Right ventricle myocardium superior (tissue), 1 donor: ENCODE measurements around the gene SMOC2. TPM values are rescaled to one million over a fixed set of nuclear protein-coding genes. Genes with fewer than 3 reads are reported as not detected.
A peak's percentile ranks its signal among the peaks of the same experiment; 100 is the strongest.
"Not testable (repeated sequence)": the region's sequence is repeated elsewhere in the genome, so short reads cannot be mapped to it uniquely, and the experiment has no call there.

Source experiments
- ATAC-seq: fragments of 200-7000 bp; cut with Tn5 transposase; one replicate; pipeline ENCODE4 v1.9.1; 2020; ENCODE audit warnings: mild to moderate bottlenecking; ENCODE audit not compliant: poor library complexity
- DNase-seq: peaks from one replicate; pipeline ENCODE4 v3.0.0-alpha.2; 2020
- intact Hi-C: fragments of 100-400 bp; cut with DNase I; formaldehyde crosslinking; loops from one replicate; pipeline ENCODE4 v1.11.2; 2022
- total RNA-seq: library from RNA; stranded (reverse); fragmentation: NEBNext Ultra II Directional; extraction: Animal tissue kit (Norgen Biotek cat#: 25700); gene quantifications from one replicate; pipeline ENCODE4 v1.2.1, GENCODE V29; 2021
- donor health status: DM: no; HTN: yes; CAD: no; lungs with severe emphysema.

The SMOC2 gene
- total RNA-seq, 1 donor from 2014 or later, result 10.9 TPM

DNA sequence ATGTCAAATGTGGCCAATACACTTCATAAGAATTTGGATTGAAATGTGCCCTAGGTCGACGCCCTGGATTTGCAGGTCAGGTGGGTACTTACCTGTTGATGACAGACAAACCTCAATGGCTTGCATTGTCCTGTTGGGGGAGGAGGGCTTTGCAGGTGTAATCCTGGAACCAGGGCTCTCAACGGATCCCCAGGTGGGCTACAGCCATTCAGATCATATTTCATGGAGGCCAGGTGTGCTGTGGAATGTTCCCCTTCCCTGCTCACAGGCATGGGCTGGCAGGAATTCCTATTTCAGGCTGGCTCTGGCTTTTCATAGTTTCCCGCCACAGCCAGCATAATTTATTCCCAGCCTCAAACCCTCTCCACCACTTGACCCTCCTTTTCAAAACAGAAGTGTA lies 254.7 kb downstream of the SMOC2 start:
- no peak for ATAC-seq
- intact Hi-C loops, result no loop called here
- no peak for DNase-seq

DNA sequence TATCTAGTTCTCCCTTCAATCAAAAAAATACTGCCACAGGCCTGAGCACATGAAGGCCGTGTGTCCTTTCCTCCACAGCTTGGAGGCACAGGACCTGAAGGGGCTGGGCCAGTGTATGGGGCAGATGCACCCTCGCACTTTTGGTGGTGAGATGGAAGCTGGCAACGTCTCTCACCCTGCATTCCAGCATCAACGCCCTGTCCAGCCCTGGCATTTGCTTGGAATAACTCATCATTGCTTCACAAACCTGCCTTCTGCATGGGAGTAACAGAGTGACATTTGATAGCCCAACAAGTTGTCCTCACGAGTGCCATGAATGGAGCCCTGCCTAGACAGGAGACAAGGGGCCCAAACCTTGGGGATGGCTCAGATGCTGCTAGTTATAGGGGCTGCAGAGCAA lies 257.9 kb downstream of the SMOC2 start:
- intact Hi-C loops, result no loop called here
- no peak for ATAC-seq
- DNase-seq, result no peak

DNA sequence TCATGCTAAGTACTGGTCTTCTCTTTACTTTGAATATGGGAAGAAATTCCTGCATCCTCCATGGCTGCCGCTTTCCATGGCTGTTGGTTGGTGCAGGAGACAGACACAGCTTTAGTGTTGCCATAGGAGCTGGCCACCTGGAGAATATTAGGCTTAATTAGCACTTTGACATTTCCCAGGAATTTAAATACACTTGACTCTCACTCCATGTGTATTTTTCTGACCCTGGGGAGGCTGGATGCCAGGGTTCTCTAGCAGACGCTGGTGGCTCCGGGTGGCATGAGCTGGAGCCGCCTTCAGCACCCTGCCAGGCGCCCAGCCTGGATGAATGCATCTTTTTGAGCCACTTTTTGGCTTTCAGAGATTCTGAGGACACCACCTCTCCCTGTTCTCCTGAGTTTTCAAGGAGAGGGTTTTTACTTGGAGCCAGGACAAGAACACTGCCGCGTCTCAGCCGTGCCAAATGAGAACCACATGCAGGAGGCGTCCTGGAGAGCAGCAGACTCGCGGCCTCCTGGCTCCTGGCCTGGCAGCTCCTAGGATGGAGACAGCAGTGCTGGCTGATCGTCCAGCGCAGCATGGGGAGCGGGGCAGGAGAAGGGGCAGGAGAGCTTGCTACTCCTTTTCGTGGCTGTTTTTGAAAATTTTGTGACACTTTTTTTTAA lies 258.8 kb downstream of the SMOC2 start:
- DNase-seq, result peak; percentile 70
- intact Hi-C loops, result no loop called here
- peak; percentile 81 for ATAC-seq

DNA sequence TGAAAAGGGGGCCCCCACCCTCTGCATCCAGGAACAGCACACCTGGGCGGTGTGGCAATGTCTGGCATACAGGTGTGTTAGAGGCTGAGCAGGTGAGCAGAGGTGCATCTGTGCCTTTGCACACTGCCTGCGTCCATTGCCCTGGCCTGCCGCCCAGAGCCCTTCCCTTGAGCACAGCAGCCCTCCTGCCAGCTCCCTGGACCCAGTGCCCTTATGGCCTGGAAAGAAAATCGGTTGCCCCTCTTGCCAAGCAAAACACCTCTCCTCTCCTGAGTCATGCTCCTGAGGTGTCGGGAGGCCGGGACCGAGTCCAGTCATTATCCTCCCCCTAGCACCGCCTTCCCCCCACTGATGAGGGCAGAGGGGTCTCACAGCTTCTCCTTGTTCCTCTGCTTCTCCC lies 259.9 kb downstream of the SMOC2 start:
- intact Hi-C loops, result no loop called here
- DNase-seq (no peak), ATAC-seq (no peak)

DNA sequence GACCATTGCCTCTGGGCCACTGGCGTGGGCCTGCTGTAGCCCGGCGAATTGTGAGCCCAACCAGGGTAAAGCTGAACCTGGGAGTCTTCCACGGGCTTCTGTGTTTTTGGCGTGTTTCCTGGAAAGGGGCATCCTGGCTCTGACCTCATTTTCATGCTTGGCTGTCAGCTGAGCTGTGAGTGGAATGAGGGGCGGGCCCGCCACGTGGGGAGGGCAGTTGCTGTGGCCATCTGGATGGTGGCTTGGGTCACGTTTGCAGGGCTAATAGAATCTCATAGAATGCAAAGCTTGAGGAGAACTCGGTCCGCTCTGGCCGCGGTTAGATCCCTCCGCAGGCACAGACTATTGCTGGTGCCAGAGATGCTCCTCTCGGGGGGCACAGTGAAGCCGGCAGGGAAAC lies 263.0 kb downstream of the SMOC2 start:
- ATAC-seq (no peak), DNase-seq (no peak)
- intact Hi-C loops, result no loop called here

DNA sequence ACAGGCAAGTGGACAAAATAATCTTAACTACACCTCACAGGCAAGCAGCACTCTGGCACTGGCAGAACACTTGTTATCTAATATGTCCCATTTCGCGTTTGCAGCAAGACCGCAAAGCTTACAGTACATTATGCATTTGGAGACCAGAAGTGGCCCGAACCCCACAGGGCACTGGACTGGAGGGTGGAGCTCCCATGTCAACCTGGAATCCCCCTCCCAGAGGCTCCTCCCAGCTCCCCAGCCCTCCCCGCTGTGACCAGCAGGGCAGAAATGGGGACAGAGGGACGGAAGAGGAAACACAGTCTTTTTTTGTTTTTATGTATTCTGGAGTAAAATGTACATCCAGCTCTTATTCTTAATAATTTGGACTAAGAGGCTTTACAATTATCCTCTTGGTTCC lies 263.7 kb downstream of the SMOC2 start:
- intact Hi-C loops, result no loop called here
- DNase-seq (no peak), ATAC-seq (no peak)

DNA sequence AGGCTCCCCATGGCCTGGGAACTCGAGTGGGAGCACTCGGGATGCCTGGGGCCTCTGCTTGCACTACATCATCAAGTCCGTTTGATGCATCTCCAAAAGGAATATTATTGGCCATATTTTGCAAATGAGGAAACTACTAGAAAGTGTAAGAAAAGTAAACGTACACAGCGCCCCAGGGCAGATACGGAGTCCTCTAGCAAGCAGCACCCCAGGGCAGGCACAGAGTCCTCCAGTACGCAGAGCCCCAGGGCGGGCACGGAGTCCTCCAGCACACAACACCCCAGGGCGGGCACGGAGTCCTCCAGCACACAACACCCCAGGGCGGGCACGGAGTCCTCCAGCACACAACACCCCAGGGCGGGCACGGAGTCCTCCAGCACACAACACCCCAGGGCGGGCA lies 264.3 kb downstream of the SMOC2 start:
- DNase-seq, intact Hi-C loops, ATAC-seq: not testable (repeated sequence)

DNA sequence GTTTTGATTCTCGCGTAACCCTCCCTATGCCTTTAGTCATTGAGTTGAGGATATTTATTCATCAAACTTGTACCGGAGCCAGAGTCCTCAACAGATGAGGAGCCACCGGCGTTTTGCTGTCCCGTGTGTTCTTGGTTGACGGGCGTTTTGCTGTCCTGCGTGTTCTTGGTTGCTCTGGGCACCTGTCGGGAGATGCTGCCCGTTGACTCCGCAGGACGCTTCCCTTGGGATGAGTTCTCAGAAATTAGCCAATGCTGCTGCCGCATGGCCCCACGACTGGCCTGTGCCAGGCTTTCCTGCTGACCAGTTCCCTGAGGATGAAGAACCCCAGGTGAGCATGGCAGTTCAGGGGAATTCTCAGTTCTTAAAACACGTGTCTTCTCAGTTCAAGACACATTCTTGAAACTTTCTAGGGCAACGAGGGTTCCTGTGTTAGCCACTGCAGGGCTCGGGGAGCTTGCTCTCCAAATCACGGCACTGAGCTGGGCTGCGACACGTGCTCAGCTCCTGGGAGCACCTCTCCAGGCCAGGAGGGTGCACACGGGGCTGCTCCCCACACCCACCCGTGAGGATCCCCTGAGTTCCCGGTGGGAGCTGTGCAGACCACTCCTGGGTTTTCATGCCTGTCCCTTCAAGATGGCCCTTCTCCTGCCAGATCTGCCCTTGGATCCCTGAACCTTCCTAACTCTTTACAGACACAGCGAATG lies 265.6 kb downstream of the SMOC2 start:
- DNase-seq (no peak), ATAC-seq (no peak)
- intact Hi-C loops, result no loop called here

DNA sequence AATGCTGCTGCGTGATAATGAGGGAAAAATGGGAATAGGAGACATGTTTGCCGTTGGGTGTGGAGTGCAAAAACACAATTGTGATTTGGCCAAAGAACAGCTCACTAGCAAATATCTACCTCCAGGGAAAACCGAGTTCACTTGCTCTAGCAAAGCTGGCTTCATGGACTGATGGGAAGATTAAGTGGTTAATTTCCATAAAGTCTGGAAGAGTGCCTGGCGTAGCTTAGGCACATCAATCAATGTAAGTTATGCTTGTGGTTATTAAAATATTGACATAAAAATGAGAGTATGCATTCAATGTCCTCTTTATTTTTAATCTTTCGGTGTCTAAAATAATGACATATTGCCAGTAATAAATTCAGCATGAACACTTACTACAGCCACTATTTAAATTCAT lies 267.5 kb downstream of the SMOC2 start:
- no peak for ATAC-seq
- no peak for DNase-seq
- intact Hi-C loops, result no loop called here

DNA sequence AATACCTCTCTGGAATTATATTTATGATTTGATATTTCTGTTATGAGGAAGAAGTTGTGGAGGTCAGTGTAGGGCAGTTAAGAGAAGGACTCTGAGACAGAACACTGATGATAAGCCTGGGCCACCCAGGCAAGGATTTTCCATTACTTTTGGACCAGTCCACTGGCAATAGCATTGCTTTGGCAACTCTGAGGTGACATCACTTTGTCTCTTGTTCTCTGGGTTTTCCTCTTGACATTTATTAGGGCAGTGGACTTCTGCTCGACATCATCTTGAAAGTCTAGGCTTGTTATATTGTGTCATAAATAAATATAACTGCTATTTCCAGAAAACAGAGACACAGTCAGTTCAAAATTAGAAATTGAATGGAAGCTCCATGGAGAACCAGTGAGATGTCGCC lies 268.0 kb downstream of the SMOC2 start:
- intact Hi-C loops, result no loop called here
- DNase-seq (no peak), ATAC-seq (no peak)

DNA sequence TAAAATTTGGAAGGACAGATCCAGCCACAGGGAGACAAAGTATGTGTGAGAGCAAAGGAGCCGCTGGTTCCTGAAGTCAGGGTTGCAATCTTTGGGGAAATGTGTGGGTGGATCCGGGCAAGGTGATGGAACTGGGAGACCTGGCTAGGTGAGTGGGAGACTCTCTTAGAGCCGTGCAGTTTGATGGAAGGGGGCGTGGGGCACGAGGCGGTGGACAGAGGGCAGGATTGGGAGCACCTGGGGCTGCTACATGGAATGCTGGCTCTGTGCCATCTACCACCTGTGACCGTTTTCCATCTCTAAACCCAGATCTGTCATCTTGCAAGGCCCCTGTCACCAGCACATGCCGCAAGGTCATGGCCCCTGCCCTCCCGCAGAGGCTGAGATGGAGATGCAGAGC lies 268.4 kb downstream of the SMOC2 start:
- DNase-seq, result no peak
- intact Hi-C loops, result no loop called here
- no peak for ATAC-seq

DNA sequence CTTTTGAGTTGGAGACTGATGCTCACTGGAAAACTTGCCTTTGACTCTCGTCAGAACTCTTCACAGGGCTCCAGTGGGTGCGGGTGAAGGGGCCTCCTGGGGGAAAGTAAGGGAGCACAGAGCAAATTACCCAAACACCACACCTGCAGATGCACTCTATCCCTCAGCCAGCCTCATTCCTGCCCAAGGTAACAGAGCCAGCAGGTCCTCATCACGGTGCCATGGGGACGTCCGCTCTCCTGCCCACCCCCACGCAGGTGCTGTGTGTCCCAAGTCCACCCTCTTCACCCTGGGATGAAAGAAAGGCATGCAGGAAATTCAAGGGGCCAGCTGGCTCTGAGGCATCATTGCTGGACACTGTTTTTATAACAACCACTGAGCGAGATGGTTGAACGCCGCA lies 269.0 kb downstream of the SMOC2 start:
- intact Hi-C loops, result no loop called here
- ATAC-seq (no peak), DNase-seq (no peak)

DNA sequence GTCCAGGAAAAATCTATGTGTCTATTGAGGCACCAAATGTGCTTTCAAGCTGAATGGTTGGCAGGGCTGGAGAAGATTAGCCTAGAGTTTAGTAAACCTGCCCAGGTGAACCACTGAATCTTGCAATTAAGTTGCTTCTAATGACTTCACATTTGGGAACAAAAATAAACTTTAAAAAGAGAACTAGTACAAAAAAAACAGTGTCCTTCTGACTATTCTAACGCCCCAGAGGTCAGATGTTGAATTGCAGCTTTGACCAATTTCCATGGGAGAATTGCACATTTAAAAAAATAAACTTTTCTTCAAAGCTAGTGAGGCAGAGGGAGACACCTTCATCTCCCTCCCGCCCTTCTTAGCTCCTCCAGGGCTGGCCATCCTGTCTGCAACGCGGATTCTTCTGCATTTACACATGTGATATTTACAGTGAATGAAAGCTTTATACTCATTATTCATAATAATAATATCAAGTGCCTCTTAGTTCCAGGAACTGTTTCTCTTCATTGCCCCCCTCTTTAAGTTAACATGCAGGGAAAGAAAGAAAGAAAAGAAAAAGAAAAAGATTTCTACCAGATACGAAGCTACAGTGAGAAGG lies 270.2 kb downstream of the SMOC2 start:
- DNase-seq (no peak), ATAC-seq (no peak)
- intact Hi-C loops, result no loop called here

DNA sequence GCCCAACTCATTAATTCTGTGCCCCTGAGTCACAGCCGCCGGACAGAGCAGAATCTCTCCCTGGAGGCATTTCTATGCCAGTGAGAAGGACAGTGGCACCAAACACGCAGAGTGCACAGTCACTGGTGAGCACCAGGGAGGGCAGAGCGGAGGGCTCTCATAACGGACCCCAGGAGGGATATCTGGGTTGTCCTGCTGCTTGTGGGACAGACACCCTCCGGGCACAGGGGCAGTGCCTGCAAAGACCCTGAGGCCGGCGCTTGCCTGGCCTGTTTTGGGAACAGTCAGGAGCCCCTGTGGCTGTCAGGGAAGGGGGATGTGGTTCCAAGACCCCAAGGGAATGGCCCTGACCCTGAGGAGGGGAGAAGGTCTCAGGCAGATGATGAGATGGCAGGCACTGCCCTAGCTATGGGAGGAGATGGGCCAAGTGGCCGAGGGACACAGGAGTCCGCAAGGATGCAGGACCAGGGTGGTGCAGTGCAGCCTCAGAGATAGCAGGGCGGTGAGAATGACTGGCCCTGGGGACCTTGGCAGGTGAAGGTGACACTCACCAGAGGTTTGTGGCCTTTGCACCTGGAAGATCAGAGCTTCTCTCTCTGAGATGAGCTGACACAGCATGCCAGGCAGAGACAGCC lies 270.8 kb downstream of the SMOC2 start:
- ATAC-seq, result no peak
- DNase-seq, result no peak
- intact Hi-C loops, result no loop called here

DNA sequence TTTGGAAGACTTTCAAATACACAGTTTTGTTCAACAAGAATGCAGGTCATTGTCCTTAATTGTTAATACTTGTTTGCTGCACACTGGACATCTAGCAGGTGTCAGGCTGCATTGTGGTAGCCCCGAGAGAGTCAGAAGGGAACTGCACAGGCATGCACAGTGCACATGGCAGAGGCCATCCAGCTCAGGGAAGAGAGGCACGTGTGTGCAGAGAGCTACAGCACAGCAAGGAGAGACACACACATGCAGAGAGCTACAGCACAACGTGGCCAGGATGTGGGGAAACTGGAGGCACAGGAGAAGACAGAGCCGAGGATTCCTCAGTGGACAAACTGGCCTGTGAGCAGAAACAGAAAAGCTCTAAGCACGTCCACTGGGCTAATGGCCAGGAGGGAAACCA lies 272.0 kb downstream of the SMOC2 start:
- ATAC-seq (no peak), DNase-seq (no peak)
- intact Hi-C loops, result no loop called here

DNA sequence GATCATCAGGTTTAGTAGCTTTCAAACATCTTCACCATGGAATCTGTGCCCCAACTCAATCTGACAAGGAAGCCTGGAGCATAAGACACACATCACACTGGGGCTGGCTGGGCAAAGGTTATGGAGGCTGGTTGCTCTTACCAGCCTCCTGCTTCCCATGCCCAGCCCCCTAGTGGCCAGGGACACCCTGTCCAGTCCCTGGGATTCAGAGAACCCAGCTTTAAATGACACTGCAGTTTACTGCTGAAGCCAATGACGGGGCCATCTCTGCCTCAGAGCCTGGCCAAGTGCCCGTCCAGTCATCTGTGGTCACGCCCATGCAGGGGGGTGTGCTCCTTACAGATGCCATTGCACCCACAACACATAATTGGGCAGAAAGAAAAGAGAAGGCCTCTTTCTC lies 272.9 kb downstream of the SMOC2 start:
- ATAC-seq (no peak), DNase-seq (no peak)
- intact Hi-C loops, result no loop called here

DNA sequence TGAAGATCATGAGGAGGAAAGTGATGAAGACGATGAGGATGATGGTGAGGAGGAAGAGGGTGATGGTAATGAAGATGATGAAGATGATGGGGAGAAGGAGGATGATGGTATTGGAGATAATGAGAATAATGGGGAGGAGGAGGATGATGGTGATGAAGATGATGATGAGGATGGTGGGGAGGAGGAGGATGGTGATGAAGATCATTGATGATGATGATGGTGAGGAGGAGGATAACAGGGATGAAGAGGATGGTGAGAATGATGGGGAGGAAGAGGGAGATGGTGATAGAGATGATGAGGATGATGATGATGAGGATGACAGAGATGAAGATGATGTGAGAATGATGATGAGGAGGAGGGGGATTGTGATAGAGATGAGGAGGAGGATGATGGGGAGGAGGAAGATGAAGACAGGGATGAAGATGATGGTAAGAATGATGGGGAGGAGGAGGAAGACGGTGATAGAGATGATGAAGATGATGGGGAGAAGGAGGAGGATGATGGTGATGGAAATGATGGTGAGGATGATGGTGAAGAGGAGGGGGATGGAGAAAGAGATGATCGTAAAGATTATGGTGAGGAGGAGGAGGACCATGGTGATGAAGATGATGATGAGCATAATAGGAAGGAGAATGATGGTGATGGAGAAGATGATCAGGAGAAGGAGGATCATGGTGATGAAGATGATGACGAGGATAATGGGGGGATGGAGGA lies 273.7 kb downstream of the SMOC2 start:
- intact Hi-C loops, result no loop called here

DNA sequence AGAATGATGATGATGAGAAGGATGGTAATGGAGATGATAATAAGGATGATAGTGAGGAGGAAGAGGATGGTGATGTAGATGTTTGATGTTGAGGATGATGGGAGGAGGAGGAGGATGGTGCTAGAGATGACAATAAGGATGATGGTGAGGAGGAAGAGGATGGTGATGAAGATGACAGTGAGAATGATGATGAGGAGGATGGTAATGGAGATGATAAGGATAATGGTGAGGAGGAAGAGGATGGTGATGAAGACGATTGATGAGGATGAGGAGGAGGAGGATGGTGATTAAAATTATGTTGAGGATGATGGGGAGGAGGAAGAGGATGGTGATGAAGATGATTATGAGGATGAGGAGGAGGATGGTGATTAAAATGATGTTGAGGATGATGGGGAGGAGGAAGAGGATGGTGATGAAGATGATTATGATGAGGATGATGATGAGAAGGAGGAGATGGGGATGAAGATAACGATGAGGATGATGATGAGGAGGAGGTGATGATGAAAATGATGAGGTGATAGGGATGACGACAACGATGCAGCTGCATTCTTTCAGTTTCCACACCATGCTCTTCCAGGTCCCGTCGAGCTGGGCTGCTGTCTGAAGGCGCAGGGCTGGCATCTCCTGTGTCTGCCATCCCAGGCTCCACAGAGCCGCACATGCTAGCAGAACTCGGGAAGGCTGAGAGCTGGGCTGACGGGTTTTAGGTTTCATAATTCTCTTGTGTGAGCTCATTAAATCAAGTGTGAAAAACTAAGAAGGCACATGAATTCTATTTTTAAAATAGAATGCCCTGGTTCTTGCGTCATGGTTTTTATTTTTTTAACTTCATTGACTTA lies 274.9 kb downstream of the SMOC2 start:
- intact Hi-C loops, result no loop called here
- DNase-seq (no peak), ATAC-seq (no peak)

More for the DNA sequence above, 273.7 kb downstream of the SMOC2 start:
- DNase-seq (no peak), ATAC-seq (no peak)
